OCI-LY7 (cell line): ENCODE results near the gene RBM19. TPM values are rescaled to one million over a fixed set of nuclear protein-coding genes. Genes with fewer than 3 reads are reported as not detected.

ENCODE experiments used
- BruUV-seq: library from RNA; stranded (reverse); fragments of 400-500 nt; replicated peaks from 2 replicates; lab custom pipeline; 2021; lab: Mats Ljungman, UMichigan
- CTCF ChIA-PET: fragments of 300-600 bp; sonication (Branson Sonifier 250); formaldehyde crosslinking; loops from one replicate; lab custom pipeline; 2022; ENCODE audit warnings: antibody characterized with exemption; ENCODE audit not compliant: unreplicated experiment; lab: Charles Lee
- POLR2A ChIA-PET: fragments of 300-600 bp; sonication (Branson Sonifier 250); formaldehyde crosslinking; loops from one replicate; lab custom pipeline; 2022; ENCODE audit warnings: antibody characterized with exemption; lab: Charles Lee
- DNase-seq: peaks from one replicate; pipeline ENCODE4 v3.0.0-alpha.2; 2015; ENCODE audit warnings: low spot score
- H2AFZ ChIP-seq: fragments of 200-600 bp; sonication (generic), shearing (Covaris generic); 2 replicates; pipeline ENCODE4 v1.6.1; 2014; ENCODE audit warnings: mild to moderate bottlenecking, antibody characterized with exemption, low read length, moderate library complexity
- H3K27ac ChIP-seq: fragments of 200-600 bp; sonication (generic); 2 replicates; pipeline ENCODE4 v1.5.1; 2014; ENCODE audit warnings: mixed run types, low read depth, mild to moderate bottlenecking, moderate library complexity, low read length, inconsistent platforms; ENCODE audit not compliant: poor library complexity, severe bottlenecking
- H3K36me3 ChIP-seq: fragments of 200-600 bp; sonication (generic); 2 replicates; pipeline ENCODE4 v1.6.1; 2014; ENCODE audit warnings: mild to moderate bottlenecking, antibody characterized with exemption, low read length, moderate library complexity, mixed read lengths; ENCODE audit not compliant: insufficient read depth
- H3K4me1 ChIP-seq: fragments of 200-600 bp; sonication (generic); 2 replicates; pipeline ENCODE4 v1.5.1; 2014; ENCODE audit warnings: mild to moderate bottlenecking, low read length; ENCODE audit not compliant: insufficient read depth, poor library complexity, severe bottlenecking
- H3K4me2 ChIP-seq: fragments of 200-600 bp; sonication (generic); 2 replicates; pipeline ENCODE4 v1.6.1; 2014; ENCODE audit warnings: mild to moderate bottlenecking, low read length
- H3K4me3 ChIP-seq: fragments of 200-600 bp; sonication (generic); 2 replicates; pipeline ENCODE4 v1.5.1; 2014; ENCODE audit warnings: mild to moderate bottlenecking, low read depth, low read length; ENCODE audit not compliant: poor library complexity, severe bottlenecking
- H3K79me2 ChIP-seq: fragments of 200-600 bp; sonication (generic); 2 replicates; pipeline ENCODE4 v1.6.1; 2016; ENCODE audit warnings: low read depth, mild to moderate bottlenecking, low read length, moderate library complexity, mixed read lengths; ENCODE audit not compliant: insufficient read depth
- H3K9me2 ChIP-seq: fragments of 200-600 bp; sonication (generic); 2 replicates; pipeline ENCODE4 v1.6.1; 2016; ENCODE audit warnings: mild to moderate bottlenecking, low read length, mixed read lengths; ENCODE audit not compliant: insufficient read depth
- H3K9me3 ChIP-seq: fragments of 200-600 bp; sonication (generic); 2 replicates; pipeline ENCODE4 v1.6.1; 2014; ENCODE audit warnings: mild to moderate bottlenecking, mixed run types, low read length, mixed read lengths
- H4K20me1 ChIP-seq: fragments of 200-600 bp; sonication (generic); 2 replicates; pipeline ENCODE4 v1.6.1; 2014; ENCODE audit warnings: mild to moderate bottlenecking, antibody characterized with exemption, low read length, moderate library complexity, mixed read lengths; ENCODE audit not compliant: insufficient read depth
- EZH2phosphoT487 ChIP-seq: fragments of 200-600 bp; sonication (generic); IDR thresholded peaks from 2 replicates; pipeline ENCODE4 v1.6.1; 2018; ENCODE audit warnings: low read depth, borderline replicate concordance, mild to moderate bottlenecking, mixed run types, antibody characterized with exemption, low read length, moderate library complexity, mixed read lengths
- intact Hi-C: fragments of 100-400 bp; cut with micrococcal nuclease; formaldehyde crosslinking; loops from one replicate; pipeline ENCODE4 v1.10.0; 2022; ENCODE audit not compliant: unreplicated experiment
- total RNA-seq, 2 experiments: library from RNA; depleted of rRNA in 1 of 2; stranded (reverse); fragments of >200 nt in 1 of 2; shearing (Covaris generic) in 1 of 2; gene quantifications; 2 replicates each; pipeline ENCODE4 v1.2.3, GENCODE V29; 2014 to 2022
- TF ChIP-seq, protein P1 (sequence below): fragments of 200-600 bp; sonication (generic); conservative IDR thresholded peaks from 2 replicates; pipeline ENCODE4 v1.5.1; 2014; ENCODE audit warnings: mild to moderate bottlenecking, antibody characterized with exemption, low read length, moderate library complexity, mixed read lengths

The RBM19 gene
- total RNA-seq, 2 experiments from 2014 or later = 37.8 to 46.2 TPM

- H3K9me3 ChIP-seq = no peaks in the 10 kb centered on the region
- H4K20me1 ChIP-seq = no peaks in the 10 kb centered on the region
- H3K4me3 ChIP-seq = no peak overlapping the region
- intact Hi-C loops = no loop called here
- H2AFZ ChIP-seq = no peak overlapping the region
- POLR2A ChIA-PET = interaction anchor here (0.6 kb wide), 1 partner anchor 348 kb away, joined by 3 read pairs; no protein-coding TSS in a partner anchor
- no peaks in the 10 kb centered on the region for H3K4me1 ChIP-seq
- no peak for DNase-seq
- CTCF ChIA-PET = no interaction called here
- TF ChIP-seq, protein P1, sequence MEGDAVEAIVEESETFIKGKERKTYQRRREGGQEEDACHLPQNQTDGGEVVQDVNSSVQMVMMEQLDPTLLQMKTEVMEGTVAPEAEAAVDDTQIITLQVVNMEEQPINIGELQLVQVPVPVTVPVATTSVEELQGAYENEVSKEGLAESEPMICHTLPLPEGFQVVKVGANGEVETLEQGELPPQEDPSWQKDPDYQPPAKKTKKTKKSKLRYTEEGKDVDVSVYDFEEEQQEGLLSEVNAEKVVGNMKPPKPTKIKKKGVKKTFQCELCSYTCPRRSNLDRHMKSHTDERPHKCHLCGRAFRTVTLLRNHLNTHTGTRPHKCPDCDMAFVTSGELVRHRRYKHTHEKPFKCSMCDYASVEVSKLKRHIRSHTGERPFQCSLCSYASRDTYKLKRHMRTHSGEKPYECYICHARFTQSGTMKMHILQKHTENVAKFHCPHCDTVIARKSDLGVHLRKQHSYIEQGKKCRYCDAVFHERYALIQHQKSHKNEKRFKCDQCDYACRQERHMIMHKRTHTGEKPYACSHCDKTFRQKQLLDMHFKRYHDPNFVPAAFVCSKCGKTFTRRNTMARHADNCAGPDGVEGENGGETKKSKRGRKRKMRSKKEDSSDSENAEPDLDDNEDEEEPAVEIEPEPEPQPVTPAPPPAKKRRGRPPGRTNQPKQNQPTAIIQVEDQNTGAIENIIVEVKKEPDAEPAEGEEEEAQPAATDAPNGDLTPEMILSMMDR = no peak
- TF ChIP-seq EZH2phosphoT487 = no peak
- H3K9me2 ChIP-seq = no peaks in the 10 kb centered on the region
- no peaks in the 10 kb centered on the region for H3K36me3 ChIP-seq
- H3K4me2 ChIP-seq = no peak overlapping the region
- no peaks in the 10 kb centered on the region for H3K79me2 ChIP-seq
- no peak overlapping the region for H3K27ac ChIP-seq
- no TSS peak for BruUV-seq
These were observed 112.6 kb downstream of the RBM19 start for GRCh38 chr12:113853491-113853890.

DNA sequence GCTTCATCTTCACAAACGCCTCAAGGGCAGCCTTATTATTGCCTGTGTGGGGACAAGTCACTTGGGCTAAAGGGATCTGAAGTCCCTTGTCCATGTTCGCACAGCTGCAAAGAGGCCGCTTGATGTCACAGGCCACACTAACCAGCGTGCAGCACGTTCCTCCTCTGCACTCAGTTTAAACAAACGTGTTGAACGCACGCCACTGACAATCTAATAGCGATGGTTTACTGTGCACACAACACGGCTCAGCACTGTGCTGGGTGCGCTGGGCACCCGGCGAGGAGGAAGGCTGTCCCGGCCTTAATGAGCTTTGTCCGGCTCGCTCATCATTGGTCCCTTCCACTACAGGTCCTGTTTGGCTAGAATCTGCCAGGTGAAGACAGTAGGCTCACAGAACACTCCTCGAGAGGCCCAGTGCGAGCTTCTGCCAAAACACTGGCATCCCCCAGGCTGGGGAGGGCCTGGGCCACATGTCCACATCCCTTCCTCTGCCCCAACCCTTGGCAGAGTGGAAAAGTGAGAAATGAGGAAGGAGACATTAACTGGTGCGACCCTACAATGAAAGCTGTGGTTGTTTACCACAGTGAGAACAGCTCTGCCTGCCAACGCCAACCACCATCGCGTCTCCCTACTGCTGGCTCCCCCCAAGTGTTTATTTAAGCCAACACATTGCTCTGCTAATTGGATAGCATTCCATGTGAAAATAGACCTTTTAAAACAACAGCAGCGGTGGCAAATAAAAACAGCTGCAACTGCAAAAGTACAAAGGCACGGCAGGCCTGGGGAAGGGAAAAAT is 113.2 kb downstream of the RBM19 start:
- Histone ChIP-seq H3K27ac (no peak overlapping the region), H3K36me3 (no peaks in the 10 kb centered on the region), H3K4me3 (no peak overlapping the region), H3K79me2 (no peaks in the 10 kb centered on the region), H4K20me1 (no peaks in the 10 kb centered on the region), H3K4me2 (no peak overlapping the region), H3K9me2 (no peaks in the 10 kb centered on the region), H2AFZ (no peak overlapping the region), H3K9me3 (no peaks in the 10 kb centered on the region), H3K4me1 (no peaks in the 10 kb centered on the region)
- ChIA-PET POLR2A (no interaction called here), CTCF (no interaction called here)
- intact Hi-C loops = no loop called here
- no TSS peak for BruUV-seq
- no peak for TF ChIP-seq EZH2phosphoT487
- TF ChIP-seq, protein P1 = no peak
- DNase-seq = no peak

DNA sequence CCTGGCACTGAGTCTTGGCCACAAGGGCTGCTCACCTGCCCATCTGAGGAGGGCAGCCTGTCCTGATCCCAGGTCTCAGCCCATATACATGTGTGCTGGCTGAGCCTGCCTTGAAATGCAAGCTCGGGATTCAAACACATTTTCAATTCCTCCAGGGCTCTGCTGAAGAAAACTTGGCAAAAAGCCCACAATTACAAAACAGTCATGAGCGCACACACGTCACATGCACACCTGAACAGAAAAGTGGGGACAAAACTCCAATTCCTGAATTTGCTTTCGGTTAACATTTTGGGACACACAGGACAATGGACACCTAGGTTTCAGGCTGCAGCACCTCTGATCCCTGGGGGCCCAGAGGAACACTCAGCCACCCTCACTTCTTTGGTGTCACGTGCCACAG is 113.9 kb downstream of the RBM19 start:
- no TSS peak for BruUV-seq
- Histone ChIP-seq H3K4me3 (no peak overlapping the region), H3K4me2 (no peak overlapping the region), H3K9me3 (no peaks in the 10 kb centered on the region), H3K4me1 (no peaks in the 10 kb centered on the region), H3K36me3 (no peaks in the 10 kb centered on the region), H2AFZ (no peak overlapping the region), H3K79me2 (no peaks in the 10 kb centered on the region), H3K9me2 (no peaks in the 10 kb centered on the region), H4K20me1 (no peaks in the 10 kb centered on the region), H3K27ac (no peak overlapping the region)
- DNase-seq = no peak
- ChIA-PET POLR2A (no interaction called here), CTCF (no interaction called here)
- no peak for TF ChIP-seq EZH2phosphoT487
- TF ChIP-seq, protein P1 = no peak
- intact Hi-C loops = no loop called here
